AG04450 (cell line): ENCODE data around the gene LSM5. TPM values are rescaled to one million over a fixed set of nuclear protein-coding genes. Genes with fewer than 3 reads are reported as not detected.

Source experiments
- CTCF ChIA-PET: fragments of 300-600, 350-600 bp; formaldehyde crosslinking; extraction: SDS; loops from one replicate; lab custom pipeline; 2022; ENCODE audit warnings: antibody characterized with exemption, inconsistent platforms; lab: Charles Lee
- POLR2A ChIA-PET: fragments of 350-600 bp; formaldehyde crosslinking; extraction: SDS; loops from one replicate; lab custom pipeline; 2021; ENCODE audit warnings: antibody characterized with exemption, inconsistent platforms; lab: Yijun Ruan, JAX
- DNase-seq: peaks from one replicate; pipeline ENCODE4 v3.0.0-alpha.2; 2011; ENCODE audit warnings: low read depth, low spot score
- H3K27ac ChIP-seq: one replicate; pipeline ENCODE4 v1.5.1; 2012; ENCODE audit warnings: low read depth, low read length, control low read depth
- H3K27me3 ChIP-seq: one replicate; pipeline ENCODE4 v1.6.0; 2012; ENCODE audit warnings: low read length; ENCODE audit not compliant: control insufficient read depth, insufficient read depth
- H3K4me3 ChIP-seq: 2 replicates; pipeline ENCODE4 v1.5.1; 2011; ENCODE audit warnings: mild to moderate bottlenecking, low read depth, low read length, control low read depth
- H3K9me3 ChIP-seq: 2 replicates; pipeline ENCODE4 v1.5.1; 2012; ENCODE audit warnings: low read length; ENCODE audit not compliant: control insufficient read depth, insufficient read depth
- polyA plus RNA-seq: library from polyadenylated mRNA; depleted of rRNA; stranded (reverse); fragments of >200 nt; gene quantifications from 2 replicates; pipeline ENCODE4 v1.2.3, GENCODE V29; 2011
- TF ChIP-seq, protein P1 (sequence below): IDR thresholded peaks from 2 replicates; pipeline ENCODE4 v1.5.1; 2011; ENCODE audit warnings: low read depth, low read length, control low read depth, inconsistent platforms

Gene LSM5
- polyA plus RNA-seq, 1 experiment = 36.7 TPM

DNA sequence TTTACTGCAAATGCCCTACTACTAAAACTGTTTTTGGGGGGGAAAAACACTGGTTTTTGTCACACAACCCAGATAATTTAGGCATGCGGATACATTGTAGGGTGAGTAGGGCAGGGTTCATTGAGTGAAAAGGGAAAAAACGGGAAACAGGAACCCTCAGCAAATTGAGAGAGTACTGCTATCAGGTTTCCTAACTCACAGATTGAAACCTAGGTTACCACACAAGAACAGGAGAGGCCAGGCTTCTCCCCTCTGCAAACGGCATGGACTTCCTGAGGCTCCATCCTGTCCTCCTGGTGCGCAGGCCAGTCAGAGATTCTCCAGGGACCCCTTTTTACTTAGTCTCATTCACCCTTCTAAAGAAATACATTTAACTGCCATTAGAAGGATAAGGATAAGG is 35.7 kb upstream of the LSM5 start:
- ChIA-PET CTCF (no interaction called here), POLR2A (no interaction called here)
- TF ChIP-seq, protein P1, sequence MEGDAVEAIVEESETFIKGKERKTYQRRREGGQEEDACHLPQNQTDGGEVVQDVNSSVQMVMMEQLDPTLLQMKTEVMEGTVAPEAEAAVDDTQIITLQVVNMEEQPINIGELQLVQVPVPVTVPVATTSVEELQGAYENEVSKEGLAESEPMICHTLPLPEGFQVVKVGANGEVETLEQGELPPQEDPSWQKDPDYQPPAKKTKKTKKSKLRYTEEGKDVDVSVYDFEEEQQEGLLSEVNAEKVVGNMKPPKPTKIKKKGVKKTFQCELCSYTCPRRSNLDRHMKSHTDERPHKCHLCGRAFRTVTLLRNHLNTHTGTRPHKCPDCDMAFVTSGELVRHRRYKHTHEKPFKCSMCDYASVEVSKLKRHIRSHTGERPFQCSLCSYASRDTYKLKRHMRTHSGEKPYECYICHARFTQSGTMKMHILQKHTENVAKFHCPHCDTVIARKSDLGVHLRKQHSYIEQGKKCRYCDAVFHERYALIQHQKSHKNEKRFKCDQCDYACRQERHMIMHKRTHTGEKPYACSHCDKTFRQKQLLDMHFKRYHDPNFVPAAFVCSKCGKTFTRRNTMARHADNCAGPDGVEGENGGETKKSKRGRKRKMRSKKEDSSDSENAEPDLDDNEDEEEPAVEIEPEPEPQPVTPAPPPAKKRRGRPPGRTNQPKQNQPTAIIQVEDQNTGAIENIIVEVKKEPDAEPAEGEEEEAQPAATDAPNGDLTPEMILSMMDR = no peak
- no peak for DNase-seq
- no peak overlapping the region for H3K4me3 ChIP-seq
- H3K27me3 ChIP-seq = no peaks in the 10 kb centered on the region
- H3K27ac ChIP-seq = no peak overlapping the region
- H3K9me3 ChIP-seq = peaks cover 12% of the 10 kb centered on the region

DNA sequence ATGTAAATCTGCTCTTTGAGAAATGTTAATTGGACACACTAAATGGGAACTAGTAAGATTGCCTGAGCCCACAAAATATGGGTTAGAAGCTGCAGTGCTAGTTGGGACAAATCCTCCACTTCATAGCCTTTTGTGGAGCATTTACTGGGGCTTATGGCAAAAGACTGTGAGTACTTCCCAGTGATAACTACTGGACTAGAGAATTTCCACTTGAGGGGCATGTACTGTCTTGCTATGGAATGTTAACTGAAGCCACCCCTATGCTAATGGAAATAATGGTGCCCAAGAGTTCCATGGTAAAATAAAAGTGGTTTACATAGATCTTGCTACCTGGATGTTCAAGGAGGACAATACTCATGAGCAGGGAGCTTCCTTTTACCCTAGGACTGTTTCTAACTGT is 34.5 kb upstream of the LSM5 start:
- ChIA-PET POLR2A (no interaction called here), CTCF (no interaction called here)
- TF ChIP-seq, protein P1 = no peak
- H3K9me3 ChIP-seq = peaks cover 19% of the 10 kb centered on the region
- H3K27ac ChIP-seq = no peak overlapping the region
- H3K27me3 ChIP-seq = no peaks in the 10 kb centered on the region
- no peak overlapping the region for H3K4me3 ChIP-seq
- no peak for DNase-seq

DNA sequence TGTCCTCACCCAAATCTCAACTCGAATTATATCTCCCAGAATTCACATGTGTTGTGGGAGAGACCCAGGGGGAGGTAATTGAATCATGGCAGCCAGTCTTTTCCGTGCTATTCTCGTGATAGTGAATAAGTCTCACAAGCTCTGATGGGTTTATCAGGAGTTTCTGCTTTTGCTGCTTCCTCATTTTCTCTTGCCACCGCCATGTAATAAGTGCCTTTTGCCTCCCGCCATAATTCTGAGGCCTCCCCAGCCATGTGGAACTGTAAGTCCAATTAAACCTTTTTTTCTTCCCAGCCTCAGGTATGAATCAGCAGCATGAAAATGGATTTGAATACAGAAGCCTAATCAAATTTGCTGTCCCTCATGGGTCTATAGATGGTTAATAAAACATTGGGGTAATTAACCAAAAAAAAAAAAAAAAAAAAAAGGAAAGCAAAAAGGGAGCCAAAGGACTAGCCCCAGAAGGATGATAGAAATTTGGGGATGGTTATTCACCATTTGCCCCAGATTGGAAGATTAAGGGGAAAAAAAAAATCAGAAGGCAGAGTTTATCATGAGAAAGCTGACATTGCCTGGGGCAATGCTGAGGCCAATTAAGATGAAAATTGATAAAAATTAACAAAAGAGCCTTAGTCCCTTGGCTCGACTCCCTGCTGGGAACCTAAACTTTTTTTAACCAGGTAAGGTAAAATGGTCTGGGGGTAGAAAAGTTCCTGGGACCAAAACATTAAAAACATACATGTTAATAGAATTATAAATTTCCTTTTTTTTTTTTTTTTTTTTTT is 32.8 kb upstream of the LSM5 start:
- H3K27ac ChIP-seq = no peak overlapping the region
- H3K27me3 ChIP-seq = no peaks in the 10 kb centered on the region
- no peak for DNase-seq
- ChIA-PET POLR2A (no interaction called here), CTCF (interaction anchor here (0.7 kb wide), 1 partner anchor 858 kb away, joined by 3 read pairs; no protein-coding TSS in a partner anchor)
- no peak overlapping the region for H3K4me3 ChIP-seq
- peaks cover 26% of the 10 kb centered on the region for H3K9me3 ChIP-seq
- TF ChIP-seq, protein P1 = no peak

DNA sequence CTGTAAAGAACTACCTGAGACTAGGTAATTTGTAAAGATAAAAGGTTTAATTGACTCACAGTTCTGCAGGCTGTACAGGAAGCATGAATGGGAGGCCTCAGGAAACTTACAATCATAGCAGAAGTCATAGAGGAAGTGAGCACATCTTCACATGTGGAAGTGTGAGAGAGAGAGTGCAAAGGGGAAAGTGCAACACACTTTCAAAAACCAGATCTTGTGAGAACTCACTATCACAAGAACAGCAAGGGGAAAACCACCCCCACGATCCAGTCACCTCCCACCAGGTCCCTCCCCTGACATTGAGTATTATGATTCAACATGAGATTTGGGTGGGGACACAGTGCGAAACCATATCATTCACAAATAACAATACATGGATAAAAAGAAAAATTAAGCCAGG is 29.6 kb upstream of the LSM5 start:
- no peak for DNase-seq
- TF ChIP-seq, protein P1 = no peak
- peaks cover 31% of the 10 kb centered on the region for H3K9me3 ChIP-seq
- H3K27ac ChIP-seq = no peak overlapping the region
- H3K4me3 ChIP-seq = no peak overlapping the region
- POLR2A ChIA-PET = no interaction called here
- no peaks in the 10 kb centered on the region for H3K27me3 ChIP-seq
- CTCF ChIA-PET = no interaction called here

DNA sequence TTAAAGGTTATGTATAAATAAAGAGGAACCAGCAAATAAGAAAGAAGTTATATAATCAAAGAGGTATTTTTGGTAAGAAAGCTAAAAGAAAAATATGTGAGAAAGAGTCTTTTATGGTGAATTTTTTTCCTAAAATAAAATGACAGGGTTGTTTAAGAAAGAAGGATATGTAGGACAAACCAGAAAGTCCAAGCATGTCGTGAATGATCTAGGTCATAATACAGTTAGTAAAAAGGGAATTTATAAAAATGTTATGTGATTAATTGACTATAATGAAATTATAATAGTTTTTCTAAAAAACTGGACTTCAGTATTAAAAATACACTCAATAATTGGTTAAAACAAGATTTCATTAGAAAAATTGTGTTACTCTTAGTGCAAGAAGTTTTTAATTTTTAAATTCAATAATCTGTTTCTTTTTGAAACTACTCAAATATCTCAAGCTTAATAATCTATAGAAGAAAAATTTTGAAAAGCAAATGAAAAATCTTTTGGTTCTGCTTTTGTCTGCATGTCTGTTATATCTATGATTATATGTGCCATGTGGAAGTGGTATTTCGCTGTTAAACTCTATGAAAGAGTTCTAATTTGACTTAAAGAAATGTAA is 28.5 kb upstream of the LSM5 start:
- TF ChIP-seq, protein P1 = no peak
- peaks cover 31% of the 10 kb centered on the region for H3K9me3 ChIP-seq
- ChIA-PET CTCF (interaction anchor here (0.6 kb wide), 1 partner anchor 611 kb away, joined by 4 read pairs; no protein-coding TSS in a partner anchor), POLR2A (no interaction called here)
- no peak overlapping the region for H3K27ac ChIP-seq
- H3K27me3 ChIP-seq = no peaks in the 10 kb centered on the region
- H3K4me3 ChIP-seq = no peak overlapping the region
- DNase-seq = no peak
